OCI-LY7 (cell line): Measurements from ENCODE around the gene DEPDC7.

ENCODE experiments used
- EZH2phosphoT487 ChIP-seq: fragments of 200-600 bp; sonication (generic); IDR thresholded peaks from 2 replicates; pipeline ENCODE4 v1.6.1; 2018; ENCODE audit warnings: low read depth, borderline replicate concordance, mild to moderate bottlenecking, mixed run types, antibody characterized with exemption, low read length, moderate library complexity, mixed read lengths
- TF ChIP-seq, protein P1 (sequence below): fragments of 200-600 bp; sonication (generic); conservative IDR thresholded peaks from 2 replicates; pipeline ENCODE4 v1.5.1; 2014; ENCODE audit warnings: mild to moderate bottlenecking, antibody characterized with exemption, low read length, moderate library complexity, mixed read lengths

- TF ChIP-seq, protein P1, sequence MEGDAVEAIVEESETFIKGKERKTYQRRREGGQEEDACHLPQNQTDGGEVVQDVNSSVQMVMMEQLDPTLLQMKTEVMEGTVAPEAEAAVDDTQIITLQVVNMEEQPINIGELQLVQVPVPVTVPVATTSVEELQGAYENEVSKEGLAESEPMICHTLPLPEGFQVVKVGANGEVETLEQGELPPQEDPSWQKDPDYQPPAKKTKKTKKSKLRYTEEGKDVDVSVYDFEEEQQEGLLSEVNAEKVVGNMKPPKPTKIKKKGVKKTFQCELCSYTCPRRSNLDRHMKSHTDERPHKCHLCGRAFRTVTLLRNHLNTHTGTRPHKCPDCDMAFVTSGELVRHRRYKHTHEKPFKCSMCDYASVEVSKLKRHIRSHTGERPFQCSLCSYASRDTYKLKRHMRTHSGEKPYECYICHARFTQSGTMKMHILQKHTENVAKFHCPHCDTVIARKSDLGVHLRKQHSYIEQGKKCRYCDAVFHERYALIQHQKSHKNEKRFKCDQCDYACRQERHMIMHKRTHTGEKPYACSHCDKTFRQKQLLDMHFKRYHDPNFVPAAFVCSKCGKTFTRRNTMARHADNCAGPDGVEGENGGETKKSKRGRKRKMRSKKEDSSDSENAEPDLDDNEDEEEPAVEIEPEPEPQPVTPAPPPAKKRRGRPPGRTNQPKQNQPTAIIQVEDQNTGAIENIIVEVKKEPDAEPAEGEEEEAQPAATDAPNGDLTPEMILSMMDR = no peak
- TF ChIP-seq EZH2phosphoT487 = no peak
These were observed 46.5 kb downstream of the DEPDC7 start for GRCh38 chr11:33062137-33062536.
